ENCODE data around the gene RNF121.

The RNF121 gene

GRCh38 chr11:72005347-72006260 lies 76.8 kb downstream of the RNF121 start:
- DNase-seq (ENCODE audit: low read depth, low spot score), result no peak

GRCh38 chr11:72006309-72007088 lies 77.7 kb downstream of the RNF121 start:
- DNase-seq (ENCODE audit: low read depth, low spot score), result no peak

GRCh38 chr11:72007089-72007476 lies 78.2 kb downstream of the RNF121 start:
- no peak for DNase-seq (ENCODE audit: low read depth, low spot score)

GRCh38 chr11:72007587-72007986 lies 78.7 kb downstream of the RNF121 start:
- DNase-seq (ENCODE audit: low read depth, low spot score), result no peak

- DNase-seq (ENCODE audit: low read depth, low spot score), result no peak
Measured at GRCh38 chr11:72008728-72009127, 79.9 kb downstream of the RNF121 start.

- no peak for DNase-seq (ENCODE audit: low read depth, low spot score)
Measured at GRCh38 chr11:72009156-72009555, 80.3 kb downstream of the RNF121 start.

- no peak for DNase-seq (ENCODE audit: low read depth, low spot score)
Measured at GRCh38 chr11:72010529-72011233, 81.8 kb downstream of the RNF121 start.

- no peak for DNase-seq (ENCODE audit: low read depth, low spot score)
Measured at GRCh38 chr11:72012091-72012630, 83.3 kb downstream of the RNF121 start.

GRCh38 chr11:72012897-72013721 lies 84.3 kb downstream of the RNF121 start:
- DNase-seq (ENCODE audit: low read depth, low spot score), result no peak

GRCh38 chr11:72013765-72014711 lies 85.2 kb downstream of the RNF121 start:
- no peak for DNase-seq (ENCODE audit: low read depth, low spot score)

GRCh38 chr11:72014761-72015320 lies 86.0 kb downstream of the RNF121 start:
- DNase-seq (ENCODE audit: low read depth, low spot score), result no peak

- DNase-seq (ENCODE audit: low read depth, low spot score), result no peak
Measured at GRCh38 chr11:72015511-72016061, 86.7 kb downstream of the RNF121 start.

- DNase-seq (ENCODE audit: low read depth, low spot score), result no peak
Measured at GRCh38 chr11:72018171-72018570, 89.3 kb downstream of the RNF121 start.

GRCh38 chr11:72023335-72023734 lies 94.5 kb downstream of the RNF121 start:
- no peak for DNase-seq (ENCODE audit: low read depth, low spot score)

GRCh38 chr11:72024069-72024754 lies 95.4 kb downstream of the RNF121 start:
- no peak for DNase-seq (ENCODE audit: low read depth, low spot score)

GRCh38 chr11:72026090-72026489 lies 97.2 kb downstream of the RNF121 start:
- DNase-seq (ENCODE audit: low read depth, low spot score), result no peak

GRCh38 chr11:72030472-72031045 lies 101.7 kb downstream of the RNF121 start:
- no peak for DNase-seq (ENCODE audit: low read depth, low spot score)

- DNase-seq (ENCODE audit: low read depth, low spot score), result no peak
Measured at GRCh38 chr11:72036687-72037086, 107.8 kb downstream of the RNF121 start.
